Cerebellar cortex (tissue), 1 donor: Measurements from ENCODE around the gene WT1.

ENCODE experiments used
- DNase-seq: peaks from one replicate; pipeline ENCODE4 v3.0.0-alpha.2; 2015; ENCODE audit warnings: low spot score

WT1 gene

GRCh38 chr11:32421992-32422391 is 13.3 kb downstream of the WT1 start:
- DNase-seq = no peak

GRCh38 chr11:32420937-32421901 is 14.1 kb downstream of the WT1 start:
- no peak for DNase-seq

GRCh38 chr11:32420139-32420538 is 15.2 kb downstream of the WT1 start:
- no peak for DNase-seq

DNA sequence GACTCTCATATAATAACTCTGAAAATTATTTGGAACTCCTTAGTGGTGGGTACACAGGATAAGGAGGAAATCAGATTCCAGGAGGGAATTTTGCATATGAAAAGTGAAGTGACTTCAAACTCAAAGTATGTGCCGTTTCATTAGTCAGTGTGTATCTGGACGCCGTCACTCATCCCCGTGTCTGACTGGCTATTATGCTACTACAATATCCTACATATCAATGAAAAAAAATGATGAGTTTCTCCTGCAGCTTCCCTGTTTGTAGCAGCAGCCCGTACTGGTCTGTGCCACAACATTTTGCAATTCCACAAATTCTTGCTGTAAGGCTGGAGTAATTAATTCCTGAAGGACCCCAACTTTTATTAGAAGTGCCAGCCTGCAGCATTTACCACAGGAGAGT is 16.5 kb downstream of the WT1 start:
- no peak for DNase-seq

DNA sequence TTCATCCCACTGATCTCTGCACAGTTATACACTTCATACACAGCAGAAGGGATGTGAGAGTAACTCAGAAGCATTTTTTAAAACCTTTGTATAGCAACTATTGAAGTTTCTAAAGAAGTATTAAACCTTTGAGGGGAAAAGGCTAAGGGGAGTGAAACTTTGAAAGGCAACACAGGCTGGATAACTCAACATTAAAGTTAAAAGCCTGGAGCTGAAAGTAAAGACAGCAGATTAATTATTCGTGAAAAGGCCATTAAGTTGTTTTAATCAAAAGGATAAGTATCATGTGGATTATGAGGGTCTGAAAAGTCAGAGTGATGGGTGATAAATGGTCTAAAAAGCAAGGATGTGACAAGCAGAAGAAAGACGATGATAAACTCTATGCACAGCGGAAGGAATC is 17.5 kb downstream of the WT1 start:
- no peak for DNase-seq

DNA sequence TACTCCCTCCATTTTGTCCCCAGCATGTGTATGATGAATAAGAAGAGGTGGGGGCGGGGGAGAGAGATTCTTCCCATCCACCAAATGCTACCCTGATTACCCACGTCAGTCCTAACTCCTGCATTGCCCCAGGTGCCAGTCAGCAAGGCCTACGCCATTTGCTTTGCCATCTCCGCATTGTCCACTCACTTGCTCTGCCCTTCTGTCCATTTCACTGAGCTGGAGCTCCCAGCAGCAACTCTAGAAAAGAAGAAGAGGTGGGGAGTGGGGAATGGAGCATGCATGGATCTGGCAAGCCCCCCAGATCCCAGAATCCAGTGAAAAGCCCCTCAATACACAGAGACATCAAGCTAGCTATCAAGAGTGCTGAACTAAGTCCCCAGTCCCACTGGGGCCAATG is 19.0 kb downstream of the WT1 start:
- no peak for DNase-seq

DNA sequence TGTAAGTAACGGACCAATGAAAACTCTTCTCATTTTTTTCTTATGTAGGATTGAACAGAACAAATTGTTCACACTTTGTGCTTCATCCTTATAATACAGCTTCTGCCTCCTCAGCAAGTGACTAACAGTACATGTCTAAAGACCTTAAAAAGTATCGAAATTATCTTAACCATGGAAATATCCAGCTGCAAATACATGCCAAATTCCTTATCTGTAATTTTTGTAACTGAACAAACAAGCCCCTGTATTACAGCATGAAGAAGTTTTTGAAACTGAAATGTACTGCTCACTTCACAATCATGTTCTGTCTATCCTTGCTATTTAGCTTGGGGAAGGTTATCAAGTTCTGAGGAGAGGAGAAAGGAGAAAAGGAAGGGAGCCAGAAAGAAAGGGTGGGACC is 20.4 kb downstream of the WT1 start:
- no peak for DNase-seq

- no peak for DNase-seq
Observed at GRCh38 chr11:32411942-32412615, 23.3 kb downstream of the WT1 start.

- DNase-seq = no peak
Observed at GRCh38 chr11:32405592-32405991, 29.7 kb downstream of the WT1 start.

GRCh38 chr11:32402836-32403235 is 32.5 kb downstream of the WT1 start:
- DNase-seq = no peak

DNA sequence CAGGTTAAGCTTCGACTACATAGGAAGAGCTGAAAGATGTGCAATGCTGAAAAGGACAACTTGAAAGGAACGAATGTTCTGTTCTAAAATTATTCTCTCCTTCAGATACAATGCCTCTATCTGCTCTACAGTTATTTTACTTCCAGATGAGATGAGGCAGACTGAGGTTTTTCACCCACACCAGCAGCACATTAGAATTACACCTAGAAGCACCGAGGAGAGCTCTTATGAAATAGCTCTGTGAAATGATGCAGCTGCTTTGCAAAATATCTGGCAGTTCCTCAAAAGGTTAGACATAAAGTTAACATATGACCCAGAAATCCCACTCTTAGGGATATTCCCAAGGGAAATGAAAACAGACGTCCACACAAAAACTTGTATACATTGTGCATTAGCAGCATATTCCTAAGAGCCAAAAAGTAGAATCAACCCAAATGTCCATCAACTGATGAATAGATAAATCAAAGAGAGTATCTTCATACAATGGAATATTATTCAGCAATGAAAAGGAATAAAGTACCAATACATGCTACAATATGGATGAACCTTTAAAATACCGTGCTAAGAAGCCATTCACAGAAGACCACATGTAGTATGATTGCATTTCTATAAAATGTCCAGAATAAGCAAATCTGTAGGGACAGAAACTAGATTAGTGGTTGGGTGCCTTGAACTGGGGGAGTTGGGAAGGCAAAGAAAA is 34.5 kb downstream of the WT1 start:
- no peak for DNase-seq

DNA sequence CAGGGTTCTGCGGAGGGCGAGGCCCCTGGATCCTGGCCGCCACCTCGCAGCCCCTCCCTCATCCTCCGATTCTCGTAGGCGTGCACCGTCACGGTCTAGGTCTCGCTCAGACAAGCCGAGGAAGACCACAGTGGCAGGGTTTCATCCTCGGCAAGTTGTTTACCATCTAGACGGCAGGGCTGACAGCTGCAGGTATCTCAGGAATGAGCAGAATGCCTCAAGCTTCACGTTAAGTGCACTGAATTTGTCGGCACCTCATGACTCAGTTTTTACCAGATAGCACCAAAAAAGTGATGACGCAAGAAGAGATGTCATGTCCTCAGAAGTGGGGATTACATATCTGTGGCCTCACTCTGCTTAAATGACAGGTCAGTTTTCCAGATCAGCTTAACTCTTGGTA is 35.1 kb downstream of the WT1 start:
- DNase-seq = no peak

GRCh38 chr11:32396991-32397390 is 38.3 kb downstream of the WT1 start:
- no peak for DNase-seq

DNA sequence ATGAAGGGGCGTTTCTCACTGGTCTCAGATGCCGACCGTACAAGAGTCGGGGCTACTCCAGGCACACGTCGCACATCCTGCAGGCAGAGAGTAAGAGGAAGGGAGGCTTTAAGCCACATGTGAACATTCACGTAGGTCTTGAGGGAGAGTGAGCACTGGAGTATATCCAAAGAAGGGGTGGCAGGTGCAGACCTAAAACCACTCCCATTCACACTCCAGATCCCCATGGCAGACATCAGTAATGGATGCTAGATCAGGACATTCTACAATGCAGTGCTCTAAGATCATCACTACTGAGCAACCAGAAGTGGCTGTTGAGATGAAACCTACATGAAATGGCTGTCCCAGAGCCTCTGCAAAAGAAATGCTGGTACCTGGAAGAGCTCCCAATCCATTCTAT is 39.0 kb downstream of the WT1 start:
- no peak for DNase-seq

DNA sequence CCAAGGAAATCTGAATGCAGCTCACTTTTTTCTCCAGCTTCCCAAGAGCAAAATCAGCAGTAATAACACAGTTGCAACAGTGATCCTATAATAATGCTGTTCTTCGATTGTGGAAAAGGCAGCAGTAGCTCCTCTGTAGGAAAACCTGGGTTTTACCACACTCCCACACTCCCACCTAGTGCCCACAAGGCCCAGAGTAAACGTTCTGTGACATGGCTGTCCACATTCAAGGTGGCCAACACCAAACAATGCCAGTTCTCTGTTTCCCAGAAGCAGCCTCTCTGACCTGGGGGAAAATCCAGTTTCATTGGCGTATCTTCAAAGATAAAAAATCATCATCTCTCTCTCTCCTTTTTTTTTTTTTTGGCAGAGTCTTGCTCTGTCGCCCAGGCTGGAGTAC is 40.2 kb downstream of the WT1 start:
- DNase-seq = no peak

GRCh38 chr11:32392840-32393239 is 42.5 kb downstream of the WT1 start:
- no peak for DNase-seq

DNA sequence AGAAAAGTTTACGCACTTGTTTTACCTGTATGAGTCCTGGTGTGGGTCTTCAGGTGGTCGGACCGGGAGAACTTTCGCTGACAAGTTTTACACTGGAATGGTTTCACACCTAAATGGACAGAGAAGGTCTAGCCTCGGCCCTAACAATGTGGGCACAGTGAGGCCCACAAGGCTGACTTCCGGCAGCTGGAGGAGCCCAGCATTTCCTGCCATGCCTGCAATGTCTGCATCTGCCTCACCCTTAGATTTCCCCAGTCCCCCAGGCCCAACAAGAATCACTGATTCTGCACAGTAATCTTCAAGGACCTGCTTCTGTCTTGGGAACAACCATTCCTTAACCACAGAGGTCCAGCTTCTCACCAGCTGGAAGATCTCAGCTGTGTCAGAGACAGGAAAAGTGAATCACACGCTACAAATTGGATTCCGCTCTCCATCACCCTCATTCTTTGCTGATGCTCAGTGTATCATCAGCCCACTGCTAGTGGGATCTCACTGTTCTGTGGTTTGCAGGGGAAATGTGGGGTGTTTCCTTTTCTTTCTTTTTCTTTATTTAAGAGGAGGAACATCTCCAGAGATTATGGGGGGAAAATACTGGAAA is 43.3 kb downstream of the WT1 start:
- no peak for DNase-seq

- DNase-seq = no peak
Observed at GRCh38 chr11:32391479-32391878, 43.9 kb downstream of the WT1 start.

GRCh38 chr11:32390712-32391111 is 44.6 kb downstream of the WT1 start:
- DNase-seq = no peak

- DNase-seq = no peak
Observed at GRCh38 chr11:32388871-32389770, 46.2 kb downstream of the WT1 start.

DNA sequence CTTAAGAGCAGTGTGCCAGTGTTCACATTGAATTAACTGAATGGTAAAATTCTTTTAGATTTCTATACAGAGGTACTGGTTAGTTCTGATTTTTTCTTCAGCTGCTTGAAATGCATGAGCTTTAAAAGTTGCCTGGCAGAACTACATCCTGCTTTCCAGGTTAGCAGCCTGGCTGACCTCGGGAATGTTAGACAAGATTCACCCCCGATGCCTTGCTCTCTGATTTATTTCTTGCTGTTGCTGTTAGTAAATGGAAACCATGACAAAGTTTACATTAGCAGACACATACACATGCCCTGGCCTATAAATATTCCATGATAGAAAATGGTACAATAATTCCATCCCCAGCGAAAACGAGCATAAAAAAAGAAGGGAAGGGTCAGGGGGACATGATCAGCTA is 47.0 kb downstream of the WT1 start:
- no peak for DNase-seq
